ENCODE data around the gene ACTL10. TPM values are rescaled to one million over a fixed set of nuclear protein-coding genes. Genes with fewer than 3 reads are reported as not detected.

Gene ACTL10
- total and polyA plus RNA-seq, 2 of the 13 experiments (the other 11 are each of a cell fraction or from before 2014, with no cell fraction given) = not detected

- TF ChIP-seq ZBTB2 (CRISPR knock-in tag; IDR thresholded peaks at IDR 0.05; ENCODE audit: low read depth) = peak; percentile 90
- no peak for TF ChIP-seq TAF15 (IDR thresholded peaks at IDR 0.05; ENCODE audit: low read depth, low read length, poor library complexity, severe bottlenecking)
- no peak for TF ChIP-seq NONO (IDR thresholded peaks at IDR 0.05)
- TF ChIP-seq NONO (CRISPR knock-in tag; conservative IDR thresholded peaks at IDR 0.05) = peak; percentile 75; the same call in 1 of the 2 replicates
- TF ChIP-seq ZNF17 (CRISPR knock-in tag; IDR thresholded peaks at IDR 0.05) = no peak
- TF ChIP-seq TFE3 (CRISPR knock-in tag; IDR thresholded peaks at IDR 0.05) = peak; percentile 88
- no peak for TF ChIP-seq HNF4A (CRISPR knock-in tag; IDR thresholded peaks at IDR 0.05)
- TF ChIP-seq FOXK1 (CRISPR knock-in tag; IDR thresholded peaks at IDR 0.05; ENCODE audit: borderline replicate concordance, low read depth) = peak; percentile 77; the same call in 1 of the 2 replicates
- TF ChIP-seq HMG20A (CRISPR knock-in tag; IDR thresholded peaks at IDR 0.05; ENCODE audit: borderline replicate concordance) = no peak
- no peak for TF ChIP-seq ZNF318 (CRISPR knock-in tag; IDR thresholded peaks at IDR 0.05)
- TF ChIP-seq ZBTB34 (CRISPR knock-in tag; IDR thresholded peaks at IDR 0.05) = no peak
- no peak for TF ChIP-seq ZMAT3 (CRISPR knock-in tag; conservative IDR thresholded peaks at IDR 0.05)
- TF ChIP-seq ZNF224 (CRISPR knock-in tag; IDR thresholded peaks at IDR 0.05) = peak; percentile 46; the same call in 1 of the 2 replicates
- peak; percentile 81; the same call in 1 of the 2 replicates for TF ChIP-seq EED (CRISPR knock-in tag; IDR thresholded peaks at IDR 0.05)
- TF ChIP-seq ZNF607 (CRISPR knock-in tag; IDR thresholded peaks at IDR 0.05; ENCODE audit: borderline replicate concordance) = 0 out of 2 replicates have a peak, but pooled peaks have one; percentile 54
Measured at GRCh38 chr20:33686100-33686983, 19.6 kb downstream of the ACTL10 start, which contains the start of gene E2F1 (continued).
